Measurements from ENCODE around the gene MTCL1.

DNA sequence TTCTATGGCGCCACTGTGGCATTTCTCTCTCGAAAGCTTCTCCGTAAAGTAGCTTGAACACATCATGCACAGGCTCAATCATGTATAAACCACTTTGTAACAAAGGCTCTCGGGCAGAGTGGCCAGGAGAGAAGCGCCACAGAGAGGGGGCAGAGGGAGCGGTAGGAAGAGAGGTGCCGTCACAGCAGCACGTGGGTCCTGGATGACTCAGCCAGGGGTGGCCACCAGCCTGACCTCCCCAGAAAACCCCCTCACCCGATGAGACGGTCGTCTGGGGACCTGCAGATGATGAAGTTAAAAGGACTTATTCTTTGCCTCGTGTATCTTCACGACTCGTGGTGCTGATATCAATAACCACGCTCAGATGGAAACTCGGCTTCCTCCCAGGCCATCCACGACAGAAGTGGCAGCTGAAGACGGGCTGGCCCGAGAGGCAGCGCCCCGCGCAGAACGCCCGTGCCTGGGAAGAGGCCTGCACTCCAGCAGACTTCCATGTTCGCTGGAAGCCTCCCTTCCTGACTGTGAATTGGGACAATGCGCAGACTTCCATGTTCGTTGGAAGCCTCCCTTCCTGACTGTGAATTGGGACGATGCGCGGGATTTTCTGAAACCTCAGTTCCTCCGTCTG lies 46.4 kb upstream of the MTCL1 start:
- TF ChIP-seq POLR2A (IDR thresholded peaks at IDR 0.05) = no peak
- TF ChIP-seq, protein P1, sequence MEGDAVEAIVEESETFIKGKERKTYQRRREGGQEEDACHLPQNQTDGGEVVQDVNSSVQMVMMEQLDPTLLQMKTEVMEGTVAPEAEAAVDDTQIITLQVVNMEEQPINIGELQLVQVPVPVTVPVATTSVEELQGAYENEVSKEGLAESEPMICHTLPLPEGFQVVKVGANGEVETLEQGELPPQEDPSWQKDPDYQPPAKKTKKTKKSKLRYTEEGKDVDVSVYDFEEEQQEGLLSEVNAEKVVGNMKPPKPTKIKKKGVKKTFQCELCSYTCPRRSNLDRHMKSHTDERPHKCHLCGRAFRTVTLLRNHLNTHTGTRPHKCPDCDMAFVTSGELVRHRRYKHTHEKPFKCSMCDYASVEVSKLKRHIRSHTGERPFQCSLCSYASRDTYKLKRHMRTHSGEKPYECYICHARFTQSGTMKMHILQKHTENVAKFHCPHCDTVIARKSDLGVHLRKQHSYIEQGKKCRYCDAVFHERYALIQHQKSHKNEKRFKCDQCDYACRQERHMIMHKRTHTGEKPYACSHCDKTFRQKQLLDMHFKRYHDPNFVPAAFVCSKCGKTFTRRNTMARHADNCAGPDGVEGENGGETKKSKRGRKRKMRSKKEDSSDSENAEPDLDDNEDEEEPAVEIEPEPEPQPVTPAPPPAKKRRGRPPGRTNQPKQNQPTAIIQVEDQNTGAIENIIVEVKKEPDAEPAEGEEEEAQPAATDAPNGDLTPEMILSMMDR (IDR thresholded peaks at IDR 0.05) = no peak

Data from heart left ventricle (tissue), 13 donors.